HUDEP-2 (cell line): ENCODE results near the gene AIMP2.
"Not testable (repeated sequence)": the region's sequence is repeated elsewhere in the genome, so short reads cannot be mapped to it uniquely, and the experiment has no call there.

Experiments
- DNase-seq, 76 experiments: peaks; one replicate each; lab custom pipeline; 2025; ENCODE audit not compliant: unreplicated experiment in 76 of 76; lab: John Stamatoyannopoulos, UW

Gene AIMP2

GRCh38 chr7:6026011-6026819 is 17.1 kb downstream of the AIMP2 start:
- DNase-seq: peak in 70 of 76 experiments; percentile 4 to 83 (median 62)

GRCh38 chr7:6026820-6027311 is 17.8 kb downstream of the AIMP2 start:
- DNase-seq: peak in 12 of 76 experiments; percentile 21 to 64 (median 40)

GRCh38 chr7:6027806-6028365 is 18.8 kb downstream of the AIMP2 start:
- no peak for DNase-seq

GRCh38 chr7:6028563-6028962 is 19.5 kb downstream of the AIMP2 start:
- DNase-seq: no peak

GRCh38 chr7:6030988-6031387 is 21.9 kb downstream of the AIMP2 start, which contains the start of gene ANKRD61:
Gene ANKRD61, plus strand, starts transcription at chr7:6031376. Its CDS starts 0 bp downstream, at chr7:6031376.
- DNase-seq: no peak

GRCh38 chr7:6031567-6031966 is 22.5 kb downstream of the AIMP2 start:
- no peak for DNase-seq

- peak in 69 of 76 experiments; percentile 17 to 98 (median 77) for DNase-seq
Observed at GRCh38 chr7:6032167-6032566, 23.1 kb downstream of the AIMP2 start.

- DNase-seq: peak in 17 of 76 experiments; percentile 7 to 57 (median 30)
Observed at GRCh38 chr7:6032641-6033040, 23.6 kb downstream of the AIMP2 start.

- DNase-seq: no peak
Observed at GRCh38 chr7:6035165-6035564, 26.1 kb downstream of the AIMP2 start.

- DNase-seq: no peak
Observed at GRCh38 chr7:6035686-6036085, 26.6 kb downstream of the AIMP2 start.

- no peak for DNase-seq
Observed at GRCh38 chr7:6049780-6050179, 40.7 kb downstream of the AIMP2 start.

GRCh38 chr7:6051185-6051584 is 42.1 kb downstream of the AIMP2 start:
- DNase-seq: not testable (repeated sequence)

GRCh38 chr7:6056616-6057015 is 47.5 kb downstream of the AIMP2 start:
- DNase-seq: peak in 33 of 76 experiments; percentile 21 to 95 (median 77)

GRCh38 chr7:6057316-6058129 is 48.5 kb downstream of the AIMP2 start:
- DNase-seq: peak in 15 of 76 experiments; percentile 4 to 49 (median 14)

- not testable (repeated sequence) for DNase-seq
Observed at GRCh38 chr7:6059941-6060340, 50.9 kb downstream of the AIMP2 start.

GRCh38 chr7:6071406-6071805 is 62.3 kb downstream of the AIMP2 start:
- no peak for DNase-seq
